ENCODE data around the gene CNN3. TPM values are rescaled to one million over a fixed set of nuclear protein-coding genes. Genes with fewer than 3 reads are reported as not detected.

CNN3 gene
- total RNA-seq, 3 donors from 2014 or later, result 61.3 to 165 (median 129) TPM

GRCh38 chr1:94920061-94920460, 6.8 kb downstream of the CNN3 start:
- Histone ChIP-seq H3K4me3 (no peak overlapping the region), H3K9me3 (no peaks in the 10 kb centered on the region), H3K36me3 (ENCODE audit: low read depth) (no peaks in the 10 kb centered on the region), H3K4me1 (ENCODE audit: low read depth) (peaks cover 43% of the 10 kb centered on the region)
- DNase-seq, result peak in 1 of 3 donors; percentile 22
- TF ChIP-seq CTCF (IDR thresholded peaks at IDR 0.05), result no peak
- ATAC-seq, result peak; percentile 48
- intact Hi-C loops (cut with DNase I, micrococcal nuclease), result loop anchor here in 1 of 2 donors (10.0 kb wide), 2 partner anchors 65 to 125 kb away; no protein-coding TSS in a partner anchor

GRCh38 chr1:94919241-94920030, 7.5 kb downstream of the CNN3 start:
- Histone ChIP-seq H3K4me3 (no peak overlapping the region), H3K9me3 (no peaks in the 10 kb centered on the region), H3K4me1 (ENCODE audit: low read depth) (peaks cover 37% of the 10 kb centered on the region), H3K36me3 (ENCODE audit: low read depth) (no peaks in the 10 kb centered on the region)
- ATAC-seq, result peak; percentile 77
- TF ChIP-seq CTCF (IDR thresholded peaks at IDR 0.05), result no peak
- peak in 1 of 3 donors; percentile 52 for DNase-seq
- intact Hi-C loops (cut with DNase I, micrococcal nuclease), result loop anchor here in 1 of 2 donors (10.0 kb wide), 2 partner anchors 65 to 125 kb away; no protein-coding TSS in a partner anchor

- ATAC-seq (no peak), DNase-seq (no peak)
- TF ChIP-seq CTCF (IDR thresholded peaks at IDR 0.05), result no peak
- Histone ChIP-seq H3K4me1 (ENCODE audit: low read depth) (peaks cover 40% of the 10 kb centered on the region), H3K9me3 (no peaks in the 10 kb centered on the region), H3K36me3 (ENCODE audit: low read depth) (no peaks in the 10 kb centered on the region), H3K4me3 (no peak overlapping the region)
- intact Hi-C loops (cut with DNase I, micrococcal nuclease), result no loop called here
Observed at GRCh38 chr1:94917251-94917650, 9.7 kb downstream of the CNN3 start.

GRCh38 chr1:94912263-94913184, 14.4 kb downstream of the CNN3 start:
- intact Hi-C loops (cut with DNase I, micrococcal nuclease), result no loop called here

More at GRCh38 chr1:94912263-94913184, 14.4 kb downstream of the CNN3 start:
- TF ChIP-seq CTCF (IDR thresholded peaks at IDR 0.05), result no peak
- no peaks in the 10 kb centered on the region for H3K36me3 ChIP-seq (ENCODE audit: low read depth)
- H3K4me1 ChIP-seq (ENCODE audit: low read depth), result peaks cover 20% of the 10 kb centered on the region
- H3K9me3 ChIP-seq, result no peaks in the 10 kb centered on the region
- H3K4me3 ChIP-seq, result no peak overlapping the region
- DNase-seq (no peak), ATAC-seq (peak; percentile 25)
